Measurements from ENCODE around the gene FAM222A.

- TF ChIP-seq CTCF (IDR thresholded peaks at IDR 0.05 in 2 of 3, conservative IDR thresholded peaks at IDR 0.05 in 1 of 3; ENCODE audit: borderline replicate concordance in 1 of 3, insufficient read depth in 1 of 3, low read depth in 2 of 3, low read length in 2 of 3): no peak
- peak; percentile 61 for TF ChIP-seq YY1 (IDR thresholded peaks at IDR 0.05; ENCODE audit: extremely low read depth, insufficient replicate concordance, low read depth, low read length)
- TF ChIP-seq POLR2A (IDR thresholded peaks at IDR 0.05; ENCODE audit: borderline replicate concordance, extremely low read depth, insufficient read depth, insufficient read length): peak; percentile 60
- no peak for TF ChIP-seq EZH2 (IDR thresholded peaks at IDR 0.05)
- TF ChIP-seq CEBPB (IDR thresholded peaks at IDR 0.05; ENCODE audit: low read depth): no peak
- no peak for TF ChIP-seq ATF3 (IDR thresholded peaks at IDR 0.05)
- peak; percentile 94 for TF ChIP-seq TCF7L2 (IDR thresholded peaks at IDR 0.05; ENCODE audit: borderline replicate concordance, extremely low read depth, insufficient read depth, insufficient read length)
These were observed at the start of gene FAM222A for GRCh38 chr12:109713187-109714070.
